Esophagus squamous epithelium (tissue), 4 donors: ENCODE data around the gene SMIM22.

ENCODE experiments used
- CTCF ChIP-seq, 6 experiments: fragments of 450-650 bp in 4 of 6; fragments of 200-600 bp in 2 of 6; sonication (generic) in 2 of 6; IDR thresholded peaks; one replicate each; pipeline ENCODE4 v1.5.1; 2016 to 2019; ENCODE audit warnings: antibody characterized with exemption in 6 of 6, mild to moderate bottlenecking in 4 of 6, moderate library complexity in 4 of 6
- POLR2A ChIP-seq, 4 donors: fragments of 450-650 bp; IDR thresholded peaks; one replicate each; pipeline ENCODE4 v1.6.1; 2017; ENCODE audit warnings: antibody characterized with exemption in 4 of 4, mild to moderate bottlenecking in 4 of 4, moderate library complexity in 3 of 4

GRCh38 chr16:4778050-4778392 lies 17.1 kb upstream of the SMIM22 start:
- TF ChIP-seq CTCF (IDR thresholded peaks at IDR 0.05) (no peak), POLR2A (IDR thresholded peaks at IDR 0.05) (no peak)
